HepG2 (cell line): Measurements from ENCODE around the gene TGM5. TPM values are rescaled to one million over a fixed set of nuclear protein-coding genes. Genes with fewer than 3 reads are reported as not detected.

Experiments
- ATAC-seq: fragments of 200-7000 bp; cut with Tn5 transposase; 3 replicates; pipeline ENCODE4 v1.9.1; 2020; ENCODE audit warnings: mild to moderate bottlenecking, moderate library complexity
- BruUV-seq: library from RNA; stranded (reverse); fragments of 400-500 nt; replicated peaks from 2 replicates; lab custom pipeline; 2021; lab: Mats Ljungman, UMichigan
- CTCF ChIA-PET: fragments of 300-600 bp; formaldehyde crosslinking; extraction: SDS; loops from one replicate; lab custom pipeline; 2021; ENCODE audit warnings: low total read pairs, inconsistent platforms, low intra/inter-chr PET ratio; lab: Yijun Ruan, JAX
- POLR2A ChIA-PET: fragments of 350-600 bp; sonication (Branson Sonifier 250); formaldehyde crosslinking; loops from one replicate; lab custom pipeline; 2020; ENCODE audit warnings: antibody characterized with exemption, inconsistent platforms; lab: Yijun Ruan, JAX
- DNase-seq: peaks from one replicate; pipeline ENCODE4 v3.0.0-alpha.2; 2015; ENCODE audit warnings: low spot score
- FAIRE-seq: peaks from 3 replicates; lab custom pipeline; 2011; peaks lifted over from hg19 to GRCh38; lab: Jason Lieb, UNC
- H2AFZ ChIP-seq: one replicate; pipeline ENCODE4 v1.6.1; 2011; ENCODE audit warnings: low read length, inconsistent platforms
- H3K27ac ChIP-seq: fragments of 300-600 bp; 3 replicates; pipeline ENCODE4 v1.8.0; 2011; ENCODE audit warnings: mixed run types, mild to moderate bottlenecking, mixed read lengths, low read length, inconsistent platforms; ENCODE audit not compliant: insufficient read depth; ENCODE audit errors: extremely low read length
- H3K27me3 ChIP-seq, 2 experiments: fragments of 200-600 bp in 1 of 2; 2 replicates in 1 of 2; 3 replicates in 1 of 2; pipeline versions ENCODE4 v1.6.0 to v1.8.0; 2011; ENCODE audit warnings: low read length in 2 of 2, mild to moderate bottlenecking in 2 of 2, moderate library complexity in 2 of 2, inconsistent platforms in 1 of 2; ENCODE audit not compliant: insufficient read depth in 2 of 2, control insufficient read depth in 1 of 2
- H3K36me3 ChIP-seq, 2 experiments: fragments of 200-600 bp in 1 of 2; replicated peaks in 1 of 2; 2 replicates in 1 of 2; 3 replicates in 1 of 2; pipeline versions ENCODE4 v1.5.1 to v1.8.0; 2011; ENCODE audit warnings: low read length in 2 of 2, inconsistent platforms in 1 of 2; ENCODE audit not compliant: insufficient read depth in 2 of 2, control insufficient read depth in 1 of 2
- H3K4me1 ChIP-seq: 2 replicates; pipeline ENCODE4 v1.5.1; 2012; ENCODE audit warnings: low read length, inconsistent platforms; ENCODE audit not compliant: insufficient read depth
- H3K4me2 ChIP-seq: 2 replicates; pipeline ENCODE4 v1.6.0; 2011; ENCODE audit warnings: low read depth, low read length, inconsistent platforms
- H3K4me3 ChIP-seq, 3 experiments: fragments of 200-600 bp in 1 of 3; sonication (generic), shearing (Covaris generic) in 1 of 3; replicated peaks in 1 of 3; 2 replicates each; pipeline ENCODE4 v1.5.1; 2011 to 2016; ENCODE audit warnings: low read length in 3 of 3, inconsistent platforms in 2 of 3, low read depth in 2 of 3, mild to moderate bottlenecking in 2 of 3, control low read depth in 1 of 3, mixed read lengths in 1 of 3; ENCODE audit not compliant: insufficient read depth in 1 of 3
- H3K79me2 ChIP-seq: one replicate; pipeline ENCODE4 v1.6.1; 2011; ENCODE audit warnings: low read length, inconsistent platforms; ENCODE audit not compliant: insufficient read depth
- H3K9ac ChIP-seq: 2 replicates; pipeline ENCODE4 v1.6.0; 2011; ENCODE audit warnings: mild to moderate bottlenecking, low read depth, low read length, inconsistent platforms; ENCODE audit not compliant: insufficient read depth
- H3K9me3 ChIP-seq: 2 replicates; pipeline ENCODE4 v1.5.1; 2012; ENCODE audit warnings: mild to moderate bottlenecking, low read length
- H4K20me1 ChIP-seq: 2 replicates; pipeline ENCODE4 v1.6.0; 2011; ENCODE audit warnings: inconsistent platforms, mild to moderate bottlenecking, low read length, moderate library complexity; ENCODE audit not compliant: insufficient read depth
- HNRNPH1 ChIP-seq: fragments of 200-400 bp; formaldehyde crosslinking; optimal IDR thresholded peaks from 2 replicates; pipeline ENCODE3; 2017; ENCODE audit warnings: mild to moderate bottlenecking, low read depth, low read length
- HNRNPLL ChIP-seq: fragments of 200-400 bp; formaldehyde crosslinking; IDR thresholded peaks from 2 replicates; pipeline ENCODE4 v1.6.1; 2017; ENCODE audit warnings: mild to moderate bottlenecking, low read depth, low read length; ENCODE audit not compliant: poor library complexity, severe bottlenecking
- NBN ChIP-seq: fragments of 450-650 bp; conservative IDR thresholded peaks from 2 replicates; pipeline ENCODE4 v1.6.1; 2017
- REL ChIP-seq: sonication (generic); formaldehyde crosslinking; conservative IDR thresholded peaks from 2 replicates; pipeline ENCODE4 v1.8.0; 2022; ENCODE audit warnings: mild to moderate bottlenecking, missing genetic modification reagents, moderate library complexity
- TBX2 ChIP-seq: sonication (generic); formaldehyde crosslinking; IDR thresholded peaks from 2 replicates; pipeline ENCODE4 v1.5.0; 2020; ENCODE audit warnings: missing genetic modification reagents, mild to moderate bottlenecking, borderline replicate concordance
- TCF7L2 ChIP-seq: IDR thresholded peaks from 2 replicates; pipeline ENCODE4 v1.6.1; 2011; ENCODE audit warnings: mild to moderate bottlenecking, low read depth, low read length, moderate library complexity
- U2AF1 ChIP-seq: fragments of 200-400 bp; formaldehyde crosslinking; optimal IDR thresholded peaks from 2 replicates; pipeline ENCODE3; 2017; ENCODE audit warnings: mild to moderate bottlenecking, low read depth, low read length
- ZKSCAN1 ChIP-seq: fragments of 150-350 bp; IDR thresholded peaks from 2 replicates; pipeline ENCODE4 v1.6.1; 2014; ENCODE audit warnings: low read length
- ZKSCAN5 ChIP-seq: sonication (generic); formaldehyde crosslinking; IDR thresholded peaks from 2 replicates; pipeline ENCODE4 v1.5.1; 2020; ENCODE audit warnings: mild to moderate bottlenecking, missing genetic modification reagents
- ZNF251 ChIP-seq: sonication (generic); formaldehyde crosslinking; IDR thresholded peaks from 2 replicates; pipeline ENCODE4 v1.9.0; 2021; ENCODE audit warnings: mild to moderate bottlenecking, missing genetic modification reagents
- ZNF615 ChIP-seq: sonication (generic); formaldehyde crosslinking; IDR thresholded peaks from 2 replicates; pipeline ENCODE4 v1.5.0; 2020; ENCODE audit warnings: mild to moderate bottlenecking, missing genetic modification reagents, borderline replicate concordance
- WGBS: methylation state at CpG from one replicate; pipeline ENCODE4 v1.1.6; 2017; ENCODE audit warnings: low lambda C conversion rate; 5-methylcytosine and 5-hydroxymethylcytosine counted together
- in situ Hi-C: cut with HindIII; loops from 2 replicates; pipeline ENCODE4 v1.10.0; 2017; ENCODE audit warnings: low pct_unique_long_range_greater_than_20kb; ENCODE audit not compliant: extremely low pct_ligation_motif_present
- intact Hi-C: fragments of 100-400 bp; cut with micrococcal nuclease; formaldehyde crosslinking; loops from one replicate; pipeline ENCODE4 v1.10.0; 2022; ENCODE audit not compliant: unreplicated experiment
- polyA plus RNA-seq, 8 experiments: library from polyadenylated mRNA; depleted of rRNA in 3 of 8; stranded (reverse) in 7 of 8; unstranded in 1 of 8; fragments of >200 nt; fragmentation: Illumina TruSeq in 4 of 8; extraction: Trizol in 4 of 8; gene quantifications; 2 replicates each; pipeline versions ENCODE4 v1.2.1 to v1.2.3, GENCODE V29; 2011 to 2016; ENCODE audit warnings: low read depth in 4 of 8, missing spikeins in 1 of 8, mixed read lengths in 1 of 8; ENCODE audit not compliant: insufficient read depth in 1 of 8
- total RNA-seq, 5 experiments: library from RNA; depleted of rRNA; stranded (reverse); fragments of >200 nt; fragmentation: Illumina TruSeq; extraction: Trizol; gene quantifications; 2 replicates each; pipeline ENCODE4 v1.2.3, GENCODE V29; 2016; ENCODE audit warnings: low read depth in 1 of 5
- TF ChIP-seq, protein P1 (sequence below): sonication (generic); formaldehyde crosslinking; IDR thresholded peaks from 2 replicates; pipeline ENCODE4 v1.4.0; 2020; ENCODE audit warnings: missing genetic modification reagents; ENCODE audit errors: not compliant biosample characterization

Gene TGM5
- total and polyA plus RNA-seq, 2 of the 13 experiments (the other 11 are each of a cell fraction or from before 2014, with no cell fraction given), result 0.18 to 0.65 TPM

DNA sequence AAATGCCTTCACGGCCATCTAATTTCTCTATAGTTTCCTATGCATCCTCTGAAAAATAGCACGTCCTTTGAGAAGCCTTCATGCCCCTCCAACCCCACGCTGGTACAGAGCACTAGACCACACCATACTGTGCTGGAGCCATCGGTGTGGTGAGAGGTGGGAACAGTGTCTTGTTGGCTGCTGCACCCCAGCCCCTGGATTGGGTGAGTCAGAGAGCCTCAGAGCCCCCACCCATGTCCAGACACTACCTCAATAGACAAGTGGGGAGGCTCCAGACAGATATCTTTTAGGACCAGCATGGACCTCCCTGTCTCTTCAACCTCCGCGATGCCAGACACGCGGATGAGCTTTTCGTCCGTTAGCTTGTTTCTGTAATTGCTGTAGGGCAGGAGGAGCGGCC lies 12.1 kb upstream of the TGM5 start:
- Histone ChIP-seq H3K27me3 (peaks cover 4 to 65% of the 10 kb centered on the region in 2 experiments; a peak in 4 of 5 replicates), H3K4me1 (no peaks in the 10 kb centered on the region), H3K79me2 (no peaks in the 10 kb centered on the region), H3K9me3 (no peaks in the 10 kb centered on the region), H4K20me1 (no peaks in the 10 kb centered on the region), H3K36me3 (no peaks in the 10 kb centered on the region), H2AFZ (no peak overlapping the region), H3K9ac (no peak overlapping the region), H3K4me3 (no peak overlapping the region), H3K27ac (no peak overlapping the region), H3K4me2 (no peak overlapping the region)
- DNase-seq (no peak), ATAC-seq (no peak), FAIRE-seq (no peak)
- BruUV-seq, result no TSS peak
- ChIA-PET CTCF (no interaction called here), POLR2A (no interaction called here)
- 59% methylated on average over 11 of the region's 11 CpGs for WGBS
- intact Hi-C loops (no loop called here), in situ Hi-C loops (loop anchor here (5.0 kb wide), 1 partner anchor 72 kb away; no protein-coding TSS in a partner anchor)
- TF ChIP-seq TBX2 (CRISPR knock-in tag) (no peak), HNRNPH1 (no peak), ZKSCAN5 (CRISPR knock-in tag) (no peak), HNRNPLL (no peak), ZNF251 (no peak), U2AF1 (no peak), NBN (no peak), TCF7L2 (no peak), ZKSCAN1 (no peak), REL (CRISPR knock-in tag) (no peak), ZNF615 (CRISPR knock-in tag) (no peak)
- TF ChIP-seq, protein P1, sequence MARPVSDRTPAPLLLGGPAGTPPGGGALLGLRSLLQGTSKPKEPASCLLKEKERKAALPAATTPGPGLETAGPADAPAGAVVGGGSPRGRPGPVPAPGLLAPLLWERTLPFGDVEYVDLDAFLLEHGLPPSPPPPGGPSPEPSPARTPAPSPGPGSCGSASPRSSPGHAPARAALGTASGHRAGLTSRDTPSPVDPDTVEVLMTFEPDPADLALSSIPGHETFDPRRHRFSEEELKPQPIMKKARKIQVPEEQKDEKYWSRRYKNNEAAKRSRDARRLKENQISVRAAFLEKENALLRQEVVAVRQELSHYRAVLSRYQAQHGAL (CRISPR knock-in tag), result no peak
